Lung (tissue), 12 donors: ENCODE measurements around the gene LAYN. TPM values are rescaled to one million over a fixed set of nuclear protein-coding genes. Genes with fewer than 3 reads are reported as not detected.

Experiments
- ATAC-seq: fragments of 200-7000 bp; cut with Tn5 transposase; one replicate; pipeline ENCODE4 v1.9.1; 2020; ENCODE audit warnings: moderate number of reproducible peaks; ENCODE audit not compliant: insufficient read depth, low FRiP score
- DNase-seq, 3 donors: peaks; one replicate each; pipeline ENCODE4 v3.0.0-alpha.2; 2013 to 2017
- H3K27ac ChIP-seq, 2 donors: one replicate each; pipeline ENCODE4 v1.5.1; 2013; ENCODE audit warnings: mild to moderate bottlenecking in 2 of 2, moderate library complexity in 2 of 2, control low read depth in 1 of 2, inconsistent platforms in 1 of 2, low read depth in 1 of 2, low read length in 1 of 2
- H3K27me3 ChIP-seq, 3 donors: one replicate each; pipeline ENCODE4 v1.5.1; 2013; ENCODE audit warnings: low read length in 2 of 3; ENCODE audit not compliant: control insufficient read depth in 3 of 3, insufficient read depth in 3 of 3
- H3K36me3 ChIP-seq, 4 donors: one replicate each; pipeline ENCODE4 v1.5.1; 2013; ENCODE audit warnings: low read length in 4 of 4, mild to moderate bottlenecking in 1 of 4, moderate library complexity in 1 of 4; ENCODE audit not compliant: control insufficient read depth in 4 of 4, insufficient read depth in 4 of 4
- H3K4me1 ChIP-seq, 5 donors: one replicate each; pipeline ENCODE4 v1.5.1; 2013; ENCODE audit warnings: low read length in 5 of 5, mild to moderate bottlenecking in 2 of 5, moderate library complexity in 1 of 5; ENCODE audit not compliant: control insufficient read depth in 5 of 5, insufficient read depth in 5 of 5
- H3K4me3 ChIP-seq: one replicate; pipeline ENCODE4 v1.5.1; 2013; ENCODE audit warnings: mild to moderate bottlenecking, control low read depth, moderate library complexity
- H3K9ac ChIP-seq, 2 donors: one replicate each; pipeline ENCODE4 v1.5.1; 2013; ENCODE audit warnings: low read length in 2 of 2, control low read depth in 1 of 2; ENCODE audit not compliant: insufficient read depth in 1 of 2
- H3K9me3 ChIP-seq, 4 donors: one replicate each; pipeline ENCODE4 v1.5.1; 2013; ENCODE audit warnings: low read length in 3 of 4, mild to moderate bottlenecking in 1 of 4, moderate library complexity in 1 of 4; ENCODE audit not compliant: control insufficient read depth in 4 of 4, insufficient read depth in 3 of 4
- WGBS, 2 donors: extraction: QIAGEN DNeasy Blood & Tissue Kit; methylation state at CpG; one replicate each; pipeline ENCODE4 v1.1.7; 2013; 5-methylcytosine and 5-hydroxymethylcytosine counted together
- polyA plus RNA-seq, 2 donors: library from polyadenylated mRNA; stranded (reverse); fragments of 200-250 nt; gene quantifications; one replicate each; pipeline ENCODE4 v1.2.1, GENCODE V29; 2013
- total RNA-seq, 2 donors: library from RNA; depleted of rRNA in 1 of 2; stranded (reverse); fragments of >200 nt in 1 of 2; gene quantifications; one replicate each; pipeline ENCODE4 v1.2.1, GENCODE V29; 2014 to 2021
- TF ChIP-seq, protein P1 (sequence below): IDR thresholded peaks from 2 replicates; pipeline ENCODE4 v1.5.1; 2012; ENCODE audit warnings: mild to moderate bottlenecking; ENCODE audit errors: control extremely low read depth, extremely low read depth
- donor health status: control.
- donor health status: control.
- donor health status: Bipolar disorder and iron deficiency.
- donor health status: healthy.
- donor health status: DM: yes; HTN: yes; CAD: no.

Gene LAYN
- total and polyA plus RNA-seq, 4 donors, result 6.5 to 13.4 (median 11.3) TPM

DNA sequence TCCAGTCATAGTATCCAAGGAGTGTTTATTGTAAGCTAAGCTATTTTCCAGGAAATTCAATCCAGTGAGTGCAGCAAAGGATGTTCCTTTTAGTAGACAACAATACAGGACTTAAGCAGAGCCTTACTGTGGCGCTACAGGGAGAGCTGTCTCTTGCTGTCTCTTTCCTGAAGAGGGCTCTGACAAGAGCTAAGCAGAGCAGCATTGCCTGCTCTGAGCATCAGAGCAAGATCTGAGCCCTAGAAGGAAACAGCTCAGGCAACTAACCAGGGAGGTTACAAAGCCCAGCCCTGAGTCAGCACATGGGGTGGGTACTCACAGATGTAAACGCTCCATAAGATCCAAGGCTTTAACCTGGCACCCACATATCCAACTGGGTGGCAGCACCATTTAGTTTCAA is 8.0 kb downstream of the LAYN start:
- Histone ChIP-seq H3K4me3 (no peak overlapping the region), H3K4me1 (no peaks in the 10 kb centered on the region), H3K9me3 (no peaks in the 10 kb centered on the region), H3K27ac (no peak overlapping the region), H3K9ac (no peak overlapping the region), H3K27me3 (no peaks in the 10 kb centered on the region), H3K36me3 (peaks cover 0 to 8% (median 7%) of the 10 kb centered on the region in 4 donors)
- no peak for DNase-seq
- WGBS, 2 donors, result 87 to 97% methylated on average over 2 of the region's 2 CpGs
- no peak for ATAC-seq
- TF ChIP-seq, protein P1, sequence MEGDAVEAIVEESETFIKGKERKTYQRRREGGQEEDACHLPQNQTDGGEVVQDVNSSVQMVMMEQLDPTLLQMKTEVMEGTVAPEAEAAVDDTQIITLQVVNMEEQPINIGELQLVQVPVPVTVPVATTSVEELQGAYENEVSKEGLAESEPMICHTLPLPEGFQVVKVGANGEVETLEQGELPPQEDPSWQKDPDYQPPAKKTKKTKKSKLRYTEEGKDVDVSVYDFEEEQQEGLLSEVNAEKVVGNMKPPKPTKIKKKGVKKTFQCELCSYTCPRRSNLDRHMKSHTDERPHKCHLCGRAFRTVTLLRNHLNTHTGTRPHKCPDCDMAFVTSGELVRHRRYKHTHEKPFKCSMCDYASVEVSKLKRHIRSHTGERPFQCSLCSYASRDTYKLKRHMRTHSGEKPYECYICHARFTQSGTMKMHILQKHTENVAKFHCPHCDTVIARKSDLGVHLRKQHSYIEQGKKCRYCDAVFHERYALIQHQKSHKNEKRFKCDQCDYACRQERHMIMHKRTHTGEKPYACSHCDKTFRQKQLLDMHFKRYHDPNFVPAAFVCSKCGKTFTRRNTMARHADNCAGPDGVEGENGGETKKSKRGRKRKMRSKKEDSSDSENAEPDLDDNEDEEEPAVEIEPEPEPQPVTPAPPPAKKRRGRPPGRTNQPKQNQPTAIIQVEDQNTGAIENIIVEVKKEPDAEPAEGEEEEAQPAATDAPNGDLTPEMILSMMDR, result no peak

DNA sequence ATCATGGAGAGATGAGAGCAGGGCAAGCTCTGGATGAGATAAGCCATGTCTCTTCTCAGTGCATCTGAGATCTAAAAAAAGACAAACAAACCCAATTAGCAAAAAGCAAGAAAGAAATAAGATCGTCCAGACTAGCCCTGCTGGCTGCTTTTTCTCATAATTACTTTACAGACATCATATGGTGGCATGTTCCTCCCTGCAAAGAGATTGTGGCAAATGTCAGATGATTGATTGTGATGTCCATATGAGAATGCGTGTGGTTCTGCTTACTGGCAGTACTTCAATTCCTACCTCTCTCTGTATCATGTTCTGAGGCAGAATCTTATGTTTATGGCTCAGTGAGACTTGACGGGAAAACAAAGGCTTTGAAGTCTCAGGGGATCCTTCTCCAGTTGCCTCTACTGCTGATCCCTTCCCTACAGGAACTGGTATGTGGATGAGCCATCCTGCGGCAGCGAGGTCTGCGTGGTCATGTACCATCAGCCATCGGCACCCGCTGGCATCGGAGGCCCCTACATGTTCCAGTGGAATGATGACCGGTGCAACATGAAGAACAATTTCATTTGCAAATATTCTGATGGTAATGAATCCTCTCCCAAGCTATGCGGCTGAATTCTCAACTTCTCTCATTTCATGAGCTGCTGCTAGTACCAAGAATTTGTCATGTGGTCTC is 8.8 kb downstream of the LAYN start:
- ATAC-seq (no peak), DNase-seq (no peak)
- no peak overlapping the region for H3K27ac ChIP-seq
- WGBS, 2 donors, result 92 to 93% methylated on average over 11 of the region's 11 CpGs
- no peak overlapping the region for H3K9ac ChIP-seq
- TF ChIP-seq, protein P1, result no peak
- no peak overlapping the region for H3K4me3 ChIP-seq
- H3K9me3 ChIP-seq, result no peaks in the 10 kb centered on the region
- no peaks in the 10 kb centered on the region for H3K4me1 ChIP-seq
- no peaks in the 10 kb centered on the region for H3K27me3 ChIP-seq
- peaks cover 0 to 8% (median 5%) of the 10 kb centered on the region in 4 donors for H3K36me3 ChIP-seq

GRCh38 chr11:111549869-111550203 is 9.3 kb downstream of the LAYN start:
- H3K4me1 ChIP-seq, result no peaks in the 10 kb centered on the region
- ATAC-seq (no peak), DNase-seq (no peak)
- H3K4me3 ChIP-seq, result no peak overlapping the region
- no peaks in the 10 kb centered on the region for H3K9me3 ChIP-seq
- H3K9ac ChIP-seq, result no peak overlapping the region
- peaks cover 0 to 7% (median 5%) of the 10 kb centered on the region in 4 donors for H3K36me3 ChIP-seq
- TF ChIP-seq, protein P1, result no peak
- WGBS, 2 donors, result 74 to 81% methylated on average over 3 of the region's 3 CpGs
- no peak overlapping the region for H3K27ac ChIP-seq
- no peaks in the 10 kb centered on the region for H3K27me3 ChIP-seq

DNA sequence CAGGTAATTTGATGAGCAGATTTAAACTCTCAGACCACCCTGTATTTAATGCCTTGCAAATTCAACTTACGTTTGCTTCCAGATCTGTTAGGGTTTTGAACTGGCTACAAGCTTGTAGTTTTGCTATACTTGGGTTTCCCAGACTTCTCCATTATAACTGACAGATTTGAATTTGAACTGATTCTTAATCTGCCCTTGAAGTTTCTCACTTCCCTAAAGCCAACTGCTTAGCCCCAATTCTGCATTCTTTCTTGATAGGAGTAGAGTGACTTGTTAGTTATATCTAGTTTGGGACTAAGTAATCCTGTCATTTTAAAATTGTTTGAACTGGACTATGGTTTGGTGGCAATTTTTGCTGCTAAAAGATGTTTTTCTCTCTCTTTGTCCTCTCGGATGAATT is 9.7 kb downstream of the LAYN start:
- no peak for DNase-seq
- TF ChIP-seq, protein P1, result no peak

More for the DNA sequence above, 9.7 kb downstream of the LAYN start:
- Histone ChIP-seq H3K27ac (no peak overlapping the region), H3K4me3 (no peak overlapping the region), H3K9ac (no peak overlapping the region), H3K9me3 (no peaks in the 10 kb centered on the region), H3K4me1 (no peaks in the 10 kb centered on the region), H3K36me3 (peaks cover 0 to 7% (median 4%) of the 10 kb centered on the region in 4 donors), H3K27me3 (no peaks in the 10 kb centered on the region)
- no peak for ATAC-seq
- 84 to 90% methylated on average over 2 of the region's 2 CpGs for whole genome bisulfite sequencing, 2 donors
